Right kidney (tissue), 1 donor: ENCODE measurements around the gene NMNAT1.
"Not testable (repeated sequence)": the region's sequence is repeated elsewhere in the genome, so short reads cannot be mapped to it uniquely, and the experiment has no call there.

Experiments
- DNase-seq: peaks from one replicate; pipeline ENCODE4 v3.0.0-alpha.2; 2016

NMNAT1 gene

DNA sequence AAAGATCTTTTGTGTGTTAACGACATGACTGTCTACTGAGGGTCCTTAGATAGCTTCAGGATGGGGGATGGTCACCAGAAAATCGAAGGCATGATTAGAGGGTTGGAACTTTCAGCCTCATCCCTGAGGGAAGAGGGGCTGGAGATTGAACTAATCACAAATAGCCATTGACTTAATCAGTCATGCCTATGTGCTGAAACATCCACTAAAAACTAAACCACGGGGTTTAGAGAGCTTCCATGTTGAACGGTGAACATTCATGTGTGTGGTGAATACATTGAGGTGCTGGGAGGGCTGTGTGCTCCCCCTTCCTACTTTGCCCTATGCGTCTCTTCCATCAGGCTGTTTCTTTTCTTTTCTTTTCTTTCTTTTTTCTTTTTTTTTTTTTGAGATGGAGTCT is 70.7 kb downstream of the NMNAT1 start:
- DNase-seq, result no peak

DNA sequence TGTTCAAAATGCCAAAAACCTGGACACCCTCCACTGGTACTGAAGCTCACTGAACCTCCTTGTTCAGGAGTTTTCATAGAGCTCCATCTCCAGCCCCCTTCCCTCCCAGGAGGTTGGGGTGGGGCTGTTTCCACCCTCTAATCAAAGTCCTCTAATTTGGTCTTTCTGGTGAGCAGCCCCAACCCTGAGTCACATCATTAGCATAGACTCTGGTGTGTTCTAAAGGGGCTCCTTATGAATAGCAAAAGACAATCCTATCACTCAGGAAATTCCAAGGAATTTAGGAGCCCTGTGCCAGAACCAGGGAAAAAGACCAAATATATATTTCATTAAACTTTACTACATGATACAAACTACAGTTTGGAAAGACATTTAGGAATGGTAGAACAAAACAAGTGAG is 76.3 kb downstream of the NMNAT1 start:
- DNase-seq, result no peak

DNA sequence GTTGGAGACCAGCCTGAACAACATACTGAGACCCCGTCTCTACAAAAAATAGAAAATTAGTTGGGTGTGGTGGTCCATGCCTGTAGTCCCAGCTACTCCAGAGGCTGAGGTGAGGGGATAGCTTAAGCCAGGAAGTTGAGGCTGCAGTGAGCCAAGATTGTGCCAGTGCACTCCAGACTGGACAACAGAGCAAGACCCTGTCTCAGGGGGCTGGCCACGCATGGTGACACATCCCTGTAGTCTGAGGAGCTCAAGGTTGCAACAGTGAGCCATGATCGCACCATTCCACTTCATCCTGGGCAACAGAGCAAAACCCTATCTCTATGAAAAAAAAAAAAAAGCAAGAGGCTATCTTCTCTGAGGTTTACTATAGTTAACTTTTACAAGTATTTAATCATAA is 76.8 kb downstream of the NMNAT1 start:
- DNase-seq, result no peak

GRCh38 chr1:10020678-10021077 is 77.4 kb downstream of the NMNAT1 start:
- not testable (repeated sequence) for DNase-seq

DNA sequence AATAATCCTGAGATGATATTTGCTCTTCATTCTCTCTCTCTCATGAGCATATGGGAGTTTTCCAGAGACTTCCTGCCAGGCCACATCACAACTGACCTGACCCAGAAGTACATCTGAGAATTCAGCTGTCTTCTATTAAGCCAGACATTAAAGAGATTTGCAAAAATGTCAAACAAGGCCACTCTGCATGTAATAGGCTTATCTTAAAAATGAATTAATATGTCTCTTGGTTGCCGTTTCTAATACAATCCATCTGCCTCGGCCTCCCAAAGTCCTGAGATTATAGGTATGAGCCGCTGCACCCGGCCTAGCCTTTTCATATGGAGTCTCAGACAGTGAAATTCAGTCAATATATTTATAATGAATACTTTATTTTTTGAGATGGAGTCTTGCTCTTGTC is 78.7 kb downstream of the NMNAT1 start:
- not testable (repeated sequence) for DNase-seq

- no peak for DNase-seq
Observed at GRCh38 chr1:10022656-10023055, 79.4 kb downstream of the NMNAT1 start.

GRCh38 chr1:10025354-10025753 is 82.1 kb downstream of the NMNAT1 start:
- DNase-seq, result no peak

DNA sequence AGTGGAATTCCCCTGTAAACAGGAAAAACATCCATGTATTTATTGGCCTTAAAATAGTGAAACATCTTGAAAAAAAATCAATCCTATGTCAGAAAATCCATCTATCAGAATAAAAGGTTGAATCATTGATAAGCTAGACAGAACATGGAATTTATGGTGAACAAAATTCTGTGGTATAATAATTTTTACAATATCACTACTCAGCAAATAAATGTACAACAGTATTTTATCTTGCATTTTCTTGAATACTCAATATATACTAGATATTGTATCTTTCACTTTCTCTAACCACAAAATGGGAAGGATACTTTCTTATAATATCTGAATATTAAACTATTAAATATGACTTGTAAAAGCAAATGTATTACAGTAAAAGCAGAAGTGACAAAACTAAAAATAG is 83.8 kb downstream of the NMNAT1 start:
- no peak for DNase-seq

GRCh38 chr1:10028956-10029500 is 85.8 kb downstream of the NMNAT1 start:
- DNase-seq, result not testable (repeated sequence)

GRCh38 chr1:10031461-10031860 is 88.2 kb downstream of the NMNAT1 start:
- no peak for DNase-seq

DNA sequence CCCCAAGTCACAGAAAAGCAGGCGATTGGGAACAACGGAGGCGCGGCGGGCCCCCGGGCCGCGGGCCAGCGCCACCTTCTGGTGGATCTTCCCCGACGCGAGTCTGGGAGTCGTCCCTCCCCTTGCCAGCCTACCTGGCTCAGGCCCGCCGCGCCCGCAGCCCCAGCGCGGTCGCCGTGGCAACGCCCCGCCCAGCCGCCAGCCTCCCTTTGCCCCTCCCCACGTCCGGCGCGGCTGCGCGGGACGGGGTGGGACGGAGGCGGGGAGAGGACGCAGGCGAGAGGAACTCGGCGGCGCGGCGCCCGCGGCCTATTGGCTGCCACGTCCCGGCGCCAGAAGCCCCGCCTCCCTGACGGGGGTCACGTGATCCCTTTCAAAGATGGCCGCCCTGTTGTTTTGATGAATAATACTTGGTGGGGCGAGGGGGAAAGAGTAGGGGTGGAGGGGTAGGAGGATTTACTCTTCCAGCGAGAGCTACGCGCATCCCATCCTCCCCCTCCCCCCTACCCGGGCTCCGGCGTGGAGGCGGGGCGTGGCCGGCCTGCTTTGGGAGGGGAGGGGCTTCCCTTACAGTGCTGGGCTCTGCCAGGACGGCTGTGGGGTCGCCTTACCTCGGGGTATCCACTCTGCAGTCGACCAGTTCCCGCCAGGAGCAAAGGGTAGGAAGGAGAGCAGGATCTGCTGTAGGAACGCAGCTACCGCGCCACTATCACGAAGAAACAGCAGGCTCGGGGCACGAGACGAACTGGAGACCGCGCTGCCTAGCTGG is 89.5 kb downstream of the NMNAT1 start, which contains the start of gene UBE4B:
Gene UBE4B (plus strand): TSS at position 369 of the 769 bp plus-strand sequence. CDS start 713 bp downstream, outside the sequence.
- peak; percentile 98 for DNase-seq

DNA sequence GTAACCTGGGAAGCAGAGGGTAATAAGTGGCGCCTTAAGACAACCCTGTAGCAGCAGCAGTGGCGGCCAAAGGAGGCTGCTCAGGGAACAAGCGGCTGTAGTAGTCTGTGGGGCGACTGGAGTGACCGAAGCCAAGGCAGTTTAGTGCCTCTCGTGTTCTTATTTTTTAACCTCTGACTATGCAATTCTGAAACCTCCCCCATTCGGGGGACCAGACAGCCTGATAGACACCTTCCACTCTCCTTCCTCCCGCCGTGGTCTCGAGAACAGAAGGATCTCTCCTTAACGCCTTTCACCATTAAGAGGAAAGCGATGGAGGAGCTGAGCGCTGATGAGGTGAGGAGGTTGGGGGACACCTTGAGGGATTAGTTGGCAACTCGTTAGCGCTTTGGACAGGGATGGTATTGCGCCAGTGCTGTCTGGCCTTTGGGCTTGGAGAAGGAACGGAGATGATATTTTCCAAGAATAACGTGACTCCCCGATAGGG is 90.1 kb downstream of the NMNAT1 start:
- DNase-seq, result no peak
